HepG2 (cell line): ENCODE measurements around the gene NGF. TPM values are rescaled to one million over a fixed set of nuclear protein-coding genes. Genes with fewer than 3 reads are reported as not detected.

Experiments
- ASH2L ChIP-seq: fragments of 300-600, 200-600 bp; sonication (generic); IDR thresholded peaks from 2 replicates; pipeline ENCODE4 v1.7.0; 2017; ENCODE audit warnings: low read depth, mild to moderate bottlenecking, moderate library complexity, mixed read lengths, low read length; ENCODE audit not compliant: insufficient read length
- CEBPZ ChIP-seq: IDR thresholded peaks from 2 replicates; pipeline ENCODE4 v1.6.1; 2012; ENCODE audit warnings: low read length, improper control_type of control experiment
- U2AF2 ChIP-seq: fragments of 200-400 bp; formaldehyde crosslinking; IDR thresholded peaks from 2 replicates; pipeline ENCODE4 v1.6.1; 2017; ENCODE audit warnings: low read depth, mild to moderate bottlenecking, low read length
- ZFP91 ChIP-seq: sonication (generic); formaldehyde crosslinking; IDR thresholded peaks from 2 replicates; pipeline ENCODE4 v1.9.0; 2022; ENCODE audit warnings: missing genetic modification reagents, mild to moderate bottlenecking, borderline replicate concordance
- polyA plus RNA-seq, 8 experiments: library from polyadenylated mRNA; depleted of rRNA in 3 of 8; stranded (reverse) in 7 of 8; unstranded in 1 of 8; fragments of >200 nt; fragmentation: Illumina TruSeq in 4 of 8; extraction: Trizol in 4 of 8; gene quantifications; 2 replicates each; pipeline versions ENCODE4 v1.2.1 to v1.2.3, GENCODE V29; 2011 to 2016; ENCODE audit warnings: low read depth in 4 of 8, missing spikeins in 1 of 8, mixed read lengths in 1 of 8; ENCODE audit not compliant: insufficient read depth in 1 of 8
- total RNA-seq, 5 experiments: library from RNA; depleted of rRNA; stranded (reverse); fragments of >200 nt; fragmentation: Illumina TruSeq; extraction: Trizol; gene quantifications; 2 replicates each; pipeline ENCODE4 v1.2.3, GENCODE V29; 2016; ENCODE audit warnings: low read depth in 1 of 5
- TF ChIP-seq, protein P1 (sequence below): sonication (generic); formaldehyde crosslinking; conservative IDR thresholded peaks from 2 replicates; pipeline ENCODE4 v1.4.0; 2020; ENCODE audit warnings: mild to moderate bottlenecking, missing genetic modification reagents, moderate library complexity

The NGF gene
- total and polyA plus RNA-seq, 2 of the 13 experiments (the other 11 are each of a cell fraction or from before 2014, with no cell fraction given): not detected

DNA sequence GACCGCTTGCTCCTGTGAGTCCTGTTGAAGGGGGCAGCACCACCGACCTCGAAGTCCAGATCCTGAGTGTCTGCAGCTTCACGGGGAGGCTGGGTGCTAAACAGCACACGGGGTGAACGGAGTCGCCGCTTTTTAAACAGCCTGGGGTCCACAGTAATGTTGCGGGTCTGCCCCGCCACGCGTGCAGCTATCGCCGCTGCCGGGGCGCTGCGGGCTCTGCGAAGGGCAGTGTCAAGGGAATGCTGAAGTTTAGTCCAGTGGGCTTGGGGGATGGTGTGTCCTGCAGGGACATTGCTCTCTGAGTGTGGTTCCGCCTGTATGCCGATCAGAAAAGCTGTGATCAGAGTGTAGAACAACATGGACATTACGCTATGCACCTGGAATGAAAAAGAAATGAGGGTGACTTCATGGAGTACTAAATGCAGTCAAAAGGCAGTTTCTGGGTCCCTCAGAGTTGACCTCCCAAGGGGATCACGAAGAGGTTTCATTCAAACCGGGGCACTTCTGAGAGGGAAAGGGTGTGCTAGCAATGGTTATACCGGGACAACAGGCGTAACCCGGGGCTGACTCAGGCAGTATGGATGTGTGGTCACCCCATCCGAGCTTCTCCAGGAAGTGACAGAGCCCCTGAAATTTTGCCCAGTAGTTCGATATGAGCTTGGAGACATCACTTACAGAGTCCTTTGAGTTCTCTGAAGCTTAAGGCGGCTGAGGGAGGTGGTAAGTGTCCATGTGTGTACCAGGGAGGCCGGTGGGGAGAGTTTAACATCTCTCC, 51.4 kb downstream of the NGF start (continued):
- TF ChIP-seq, protein P1, sequence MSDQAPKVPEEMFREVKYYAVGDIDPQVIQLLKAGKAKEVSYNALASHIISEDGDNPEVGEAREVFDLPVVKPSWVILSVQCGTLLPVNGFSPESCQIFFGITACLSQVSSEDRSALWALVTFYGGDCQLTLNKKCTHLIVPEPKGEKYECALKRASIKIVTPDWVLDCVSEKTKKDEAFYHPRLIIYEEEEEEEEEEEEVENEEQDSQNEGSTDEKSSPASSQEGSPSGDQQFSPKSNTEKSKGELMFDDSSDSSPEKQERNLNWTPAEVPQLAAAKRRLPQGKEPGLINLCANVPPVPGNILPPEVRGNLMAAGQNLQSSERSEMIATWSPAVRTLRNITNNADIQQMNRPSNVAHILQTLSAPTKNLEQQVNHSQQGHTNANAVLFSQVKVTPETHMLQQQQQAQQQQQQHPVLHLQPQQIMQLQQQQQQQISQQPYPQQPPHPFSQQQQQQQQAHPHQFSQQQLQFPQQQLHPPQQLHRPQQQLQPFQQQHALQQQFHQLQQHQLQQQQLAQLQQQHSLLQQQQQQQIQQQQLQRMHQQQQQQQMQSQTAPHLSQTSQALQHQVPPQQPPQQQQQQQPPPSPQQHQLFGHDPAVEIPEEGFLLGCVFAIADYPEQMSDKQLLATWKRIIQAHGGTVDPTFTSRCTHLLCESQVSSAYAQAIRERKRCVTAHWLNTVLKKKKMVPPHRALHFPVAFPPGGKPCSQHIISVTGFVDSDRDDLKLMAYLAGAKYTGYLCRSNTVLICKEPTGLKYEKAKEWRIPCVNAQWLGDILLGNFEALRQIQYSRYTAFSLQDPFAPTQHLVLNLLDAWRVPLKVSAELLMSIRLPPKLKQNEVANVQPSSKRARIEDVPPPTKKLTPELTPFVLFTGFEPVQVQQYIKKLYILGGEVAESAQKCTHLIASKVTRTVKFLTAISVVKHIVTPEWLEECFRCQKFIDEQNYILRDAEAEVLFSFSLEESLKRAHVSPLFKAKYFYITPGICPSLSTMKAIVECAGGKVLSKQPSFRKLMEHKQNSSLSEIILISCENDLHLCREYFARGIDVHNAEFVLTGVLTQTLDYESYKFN (CRISPR knock-in tag): no peak
- TF ChIP-seq ZFP91 (CRISPR knock-in tag) (no peak), U2AF2 (no peak), CEBPZ (no peak), ASH2L (no peak)
